Ecto neural progenitor cell (in vitro differentiated cells): Measurements from ENCODE around the gene PLEKHM1.
"Not testable (repeated sequence)": the region's sequence is repeated elsewhere in the genome, so short reads cannot be mapped to it uniquely, and the experiment has no call there.

ENCODE experiments used
- DNase-seq: peaks from one replicate; pipeline ENCODE4 v3.0.0-alpha.2; 2018; ENCODE audit warnings: low spot score

The PLEKHM1 gene

GRCh38 chr17:45441526-45442310 is 48.8 kb downstream of the PLEKHM1 start:
- no peak for DNase-seq

DNA sequence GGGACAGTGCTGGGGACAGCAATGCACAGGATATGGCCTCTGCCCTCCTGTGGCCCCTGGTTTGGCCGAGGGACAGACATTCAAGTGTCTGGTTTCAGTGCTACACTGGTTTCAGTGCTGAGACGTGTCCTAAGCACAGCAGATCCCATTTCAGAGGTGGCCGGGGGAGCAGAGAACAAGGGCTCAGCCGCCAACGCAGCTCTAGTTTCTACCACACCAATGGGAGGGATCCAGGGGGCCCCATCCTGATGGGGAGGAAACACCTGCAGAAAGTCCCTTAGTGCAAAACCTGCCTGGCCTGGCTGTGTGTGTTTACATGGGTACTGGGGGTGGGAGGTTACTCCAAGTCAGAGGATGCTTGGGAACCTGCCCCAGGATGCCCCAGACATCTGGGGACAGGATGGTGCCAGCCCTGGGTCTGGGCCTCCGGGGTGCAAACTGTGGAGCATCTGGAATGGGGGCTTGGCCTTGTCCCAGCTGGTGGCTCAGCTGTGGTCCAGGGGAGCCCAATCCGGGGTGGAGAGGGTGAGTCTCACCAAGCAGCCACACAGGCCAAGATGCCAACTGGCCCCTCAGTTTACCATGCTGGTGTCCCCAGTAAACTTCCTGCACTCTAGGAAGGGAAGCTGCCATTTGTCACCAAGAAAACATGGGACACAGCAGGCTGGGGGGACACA is 49.5 kb downstream of the PLEKHM1 start:
- not testable (repeated sequence) for DNase-seq

DNA sequence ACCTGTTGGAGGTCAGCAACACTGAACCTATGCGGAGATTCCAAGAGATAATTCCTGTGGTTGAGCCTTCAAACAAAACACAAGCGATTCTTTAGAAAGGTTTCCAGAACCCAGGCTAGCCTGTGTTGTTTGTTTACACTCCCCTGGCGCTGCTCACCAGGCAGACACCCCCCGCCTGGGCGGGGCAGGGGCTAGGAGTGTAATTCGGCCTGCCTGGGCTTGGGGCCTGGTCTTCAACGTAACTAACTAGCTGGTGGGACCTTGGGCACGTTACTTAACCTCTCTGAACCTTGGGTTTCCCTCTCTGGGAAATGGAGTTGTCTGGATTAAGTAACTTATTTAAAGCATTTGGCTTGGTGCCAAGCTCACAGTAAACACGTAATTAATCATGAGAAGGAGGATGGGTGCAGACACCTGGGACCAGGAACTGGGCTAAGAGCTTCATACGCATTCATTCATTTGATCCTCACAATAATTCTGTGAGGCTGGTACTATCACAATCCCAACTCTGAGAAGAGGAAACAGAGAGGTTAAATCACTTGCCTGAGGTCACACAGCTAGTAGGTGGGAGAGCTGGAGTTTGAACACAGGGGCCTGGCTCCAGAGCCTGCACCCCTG is 50.3 kb downstream of the PLEKHM1 start:
- no peak for DNase-seq

DNA sequence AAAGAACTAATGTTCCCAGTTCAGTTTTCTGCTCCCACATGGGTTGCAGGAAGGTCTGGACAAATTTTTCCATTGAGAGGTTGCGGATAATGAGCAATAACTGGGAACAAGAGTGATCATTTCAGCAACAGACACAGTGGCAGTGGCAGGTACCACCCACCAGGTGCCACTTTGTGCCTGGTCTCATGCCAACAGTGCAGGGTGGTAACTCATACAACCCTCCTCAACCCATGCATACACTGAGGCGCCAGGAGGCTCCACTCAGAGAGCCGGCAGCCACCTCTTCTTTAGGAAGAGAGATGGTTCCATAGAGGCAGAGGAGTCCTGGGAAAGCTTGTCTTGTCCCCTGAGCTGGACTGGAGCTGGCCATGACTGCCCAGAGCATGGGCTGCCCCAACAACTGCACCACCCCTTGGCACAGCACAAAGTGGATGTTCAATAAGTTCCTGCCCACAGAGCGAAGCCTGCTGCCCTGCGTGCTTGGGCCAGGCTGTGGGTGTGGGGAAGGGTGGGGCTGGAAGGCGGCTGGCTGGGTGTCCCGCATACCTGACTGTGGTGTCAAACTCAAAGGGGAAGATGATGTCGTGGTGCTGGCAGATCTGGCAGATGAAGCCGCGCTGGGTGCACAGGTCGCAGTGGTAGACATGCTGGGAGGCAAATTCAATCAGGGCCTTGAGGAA is 51.5 kb downstream of the PLEKHM1 start:
- DNase-seq = no peak

DNA sequence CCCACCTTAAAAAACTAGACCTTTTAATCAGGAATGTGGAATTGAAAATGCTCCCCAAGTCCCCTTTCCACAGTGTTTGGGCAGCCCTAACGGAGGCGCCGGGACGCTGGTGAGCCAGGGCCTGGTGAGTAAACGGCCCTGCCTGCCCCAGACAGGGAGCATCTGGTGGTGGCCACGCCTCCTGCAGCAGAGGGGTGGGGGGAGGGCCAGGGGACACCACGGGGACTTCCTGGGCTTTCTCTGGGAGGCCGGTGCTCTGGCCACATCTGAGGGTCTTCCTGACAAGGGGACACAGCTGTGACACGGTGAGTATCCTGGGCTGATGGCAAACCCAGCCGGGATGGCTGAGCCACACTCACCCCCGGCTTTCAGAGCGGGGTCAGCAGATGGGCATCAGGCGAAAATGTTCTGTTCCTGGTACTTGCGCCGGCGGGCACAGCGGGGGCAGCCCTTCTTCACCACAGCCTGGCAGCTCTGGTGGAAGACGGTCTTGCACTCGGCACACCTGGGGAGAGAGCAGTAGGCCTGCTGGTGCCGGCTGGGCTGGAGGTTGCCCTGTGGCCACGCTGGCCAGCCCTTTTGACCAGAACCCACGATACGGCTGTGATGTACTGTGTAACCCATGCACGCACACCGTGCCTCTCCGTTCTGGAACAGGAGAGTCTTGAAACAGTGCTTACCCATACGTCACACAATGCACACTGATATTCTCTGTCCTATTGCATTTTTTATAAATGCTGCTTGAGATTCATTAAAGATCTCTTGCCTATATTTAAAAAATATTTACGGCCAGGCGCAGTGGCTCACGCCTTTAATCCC is 52.8 kb downstream of the PLEKHM1 start:
- peak; percentile 58 for DNase-seq

- DNase-seq = no peak
Observed at GRCh38 chr17:45436625-45437464, 53.7 kb downstream of the PLEKHM1 start.

DNA sequence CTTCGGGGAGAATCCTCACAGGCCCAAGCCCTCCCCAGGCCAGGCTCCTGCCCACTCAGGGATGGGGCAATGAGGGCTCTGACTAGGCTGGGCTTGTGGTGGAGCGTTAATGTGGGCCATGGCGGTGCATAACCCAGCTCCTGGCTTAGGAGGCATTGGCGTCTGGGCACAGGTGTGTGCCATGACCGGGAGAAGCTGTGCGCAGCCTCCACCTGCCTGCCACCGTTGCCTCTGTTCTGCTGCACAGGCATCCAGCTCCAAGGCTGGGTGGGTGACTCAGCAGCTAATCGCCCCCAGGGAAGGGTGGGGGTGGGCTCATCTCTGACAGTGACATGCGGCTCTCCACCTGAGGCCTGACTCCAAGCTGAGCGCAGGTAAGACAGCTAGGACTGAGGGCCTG is 54.4 kb downstream of the PLEKHM1 start:
- DNase-seq = no peak

DNA sequence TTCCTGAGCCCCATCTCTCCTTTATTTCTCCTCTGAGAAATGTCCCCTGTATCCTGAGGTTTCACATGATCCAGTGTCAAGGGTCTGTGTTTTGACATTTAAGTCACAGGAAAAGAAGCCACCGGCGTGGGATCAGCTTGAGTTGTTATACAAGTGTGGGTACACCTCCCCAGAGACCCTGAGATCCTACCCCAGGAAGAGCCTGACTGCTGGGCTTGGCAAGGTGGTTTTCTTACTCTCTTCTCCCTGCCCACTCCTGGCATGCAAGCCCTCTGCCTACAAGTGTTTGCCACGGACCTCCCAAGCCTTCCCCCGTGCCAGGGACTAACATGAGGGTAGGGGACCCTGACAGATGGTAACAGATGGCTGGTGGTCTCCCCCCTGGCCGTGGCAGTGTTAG is 55.0 kb downstream of the PLEKHM1 start:
- DNase-seq = no peak

- DNase-seq = no peak
Observed at GRCh38 chr17:45433159-45433535, 57.4 kb downstream of the PLEKHM1 start.

DNA sequence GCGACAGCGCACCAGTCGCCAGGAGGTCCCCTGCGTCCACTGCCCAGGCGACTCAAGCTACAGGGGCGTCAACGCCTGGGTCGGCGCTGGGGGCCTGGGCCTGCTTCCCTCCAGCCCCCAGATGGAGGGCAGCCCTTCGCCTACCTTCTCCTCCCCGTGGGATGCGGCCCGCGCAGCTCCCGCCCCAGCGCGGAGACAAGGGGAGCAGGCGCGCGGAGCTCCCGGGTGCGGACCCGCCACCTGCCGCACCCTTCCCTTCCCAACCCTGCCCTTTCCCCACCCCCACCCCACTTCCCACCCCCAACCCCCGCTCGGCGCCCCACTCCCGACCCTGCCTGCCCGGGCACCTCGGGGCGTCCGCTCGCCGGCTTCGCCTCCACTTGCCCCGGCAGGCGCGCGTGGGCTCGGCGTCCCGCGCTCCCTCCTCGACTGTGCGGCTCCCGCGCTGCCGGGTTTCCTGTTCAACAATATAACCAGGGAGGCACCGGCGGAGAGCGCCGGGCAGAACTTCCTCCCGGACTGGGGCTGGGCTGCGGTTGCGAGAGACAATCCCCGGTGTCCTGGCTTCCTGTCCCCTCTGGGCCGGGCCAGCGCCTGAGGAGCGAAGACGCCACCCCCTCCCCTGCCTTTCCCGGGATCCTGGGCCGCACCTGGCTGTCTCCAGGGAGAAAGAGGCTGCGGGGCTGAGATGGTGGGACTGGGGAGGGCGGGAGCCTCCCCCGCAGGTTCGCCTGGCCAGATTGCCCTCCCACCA is 57.9 kb downstream of the PLEKHM1 start, which contains the start of gene ARHGAP27:
Gene ARHGAP27, minus strand, starts transcription at position 466 of the 754 bp plus-strand sequence. CDS start 2,591 bp downstream, outside the sequence.
- peak; percentile 74 for DNase-seq

DNA sequence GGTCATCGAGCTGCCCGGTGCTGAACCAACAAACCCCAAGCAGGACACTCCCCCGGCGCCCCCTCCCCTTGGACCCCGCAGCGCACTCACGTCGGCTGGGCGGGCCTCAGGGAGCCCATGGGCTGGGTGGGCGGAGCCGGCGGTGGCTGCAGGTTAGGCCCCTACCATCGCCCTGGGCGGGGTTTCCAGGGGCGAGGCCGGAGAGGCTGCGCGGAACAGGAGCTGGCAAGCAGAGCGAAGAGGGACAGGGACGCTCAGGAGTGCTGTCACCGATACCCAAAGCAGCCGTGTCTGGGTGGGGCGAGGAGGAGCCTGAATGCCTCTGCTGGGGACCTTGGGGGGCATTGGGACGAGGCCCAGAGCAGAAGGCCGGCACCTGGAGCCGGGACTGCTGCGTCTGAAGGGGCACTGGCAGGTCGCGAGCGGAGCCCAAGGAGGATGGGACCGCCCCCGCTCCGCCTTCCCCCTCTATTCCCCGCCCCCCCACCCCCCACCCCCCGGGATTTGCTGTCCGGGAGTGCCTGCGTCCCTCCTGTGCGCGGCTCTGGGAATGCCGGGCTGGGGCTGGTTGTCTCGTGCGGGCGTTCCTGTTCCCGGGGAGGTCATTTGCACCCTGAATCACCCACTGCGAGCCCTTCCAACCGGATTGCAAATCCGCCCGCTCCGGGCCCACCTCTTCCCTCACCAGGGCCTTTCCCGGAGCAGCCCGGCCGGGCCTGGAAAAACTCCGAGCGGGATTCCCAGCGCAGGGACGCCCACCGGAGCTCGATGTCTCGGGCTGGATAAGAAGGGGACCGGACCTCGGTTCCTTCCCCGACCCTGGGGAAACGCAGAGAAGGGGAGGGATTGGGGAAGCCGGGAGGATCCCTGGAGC is 58.8 kb downstream of the PLEKHM1 start:
- peak; percentile 93 for DNase-seq

DNA sequence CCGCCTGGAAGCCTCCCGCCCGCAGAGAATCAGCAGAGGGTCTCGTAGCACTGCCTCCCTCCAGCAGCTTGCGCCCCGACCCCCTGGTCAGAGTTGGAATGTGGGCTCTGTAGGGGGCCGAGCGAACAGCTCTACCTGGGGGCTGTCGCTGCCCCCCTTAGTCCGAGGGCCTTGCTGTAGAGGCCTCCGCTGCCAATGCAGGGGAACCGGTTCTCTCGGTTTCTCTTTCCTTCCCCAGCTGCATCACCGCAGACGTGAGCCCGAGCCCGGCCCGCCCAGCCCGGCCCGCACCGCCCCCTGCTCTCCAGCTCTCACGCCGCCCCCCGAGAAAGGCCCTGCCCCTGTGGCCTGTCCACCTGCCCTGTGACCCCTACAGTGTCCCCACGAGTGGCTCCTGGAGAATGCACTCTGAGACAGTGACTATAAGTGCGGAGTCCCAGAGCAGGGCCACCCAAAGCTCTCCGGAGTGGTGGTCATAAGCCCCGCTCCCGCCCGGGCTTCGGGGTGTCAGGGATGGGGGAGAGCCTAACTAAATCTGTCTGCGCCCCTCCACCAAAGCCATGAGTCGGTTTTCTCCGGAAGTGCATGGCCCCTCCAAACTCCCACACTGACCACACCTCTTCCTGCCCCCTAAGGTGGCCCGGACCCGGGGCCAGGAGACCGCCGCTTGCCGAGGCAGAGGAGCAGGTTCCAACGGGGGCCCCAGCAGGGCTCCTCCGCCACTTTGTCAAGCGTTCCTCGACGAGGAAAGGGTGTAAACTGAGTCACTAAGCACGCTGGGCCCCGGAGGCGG is 59.6 kb downstream of the PLEKHM1 start:
- DNase-seq = peak; percentile 65

GRCh38 chr17:45430006-45430737 is 60.3 kb downstream of the PLEKHM1 start:
- peak; percentile 67 for DNase-seq

DNA sequence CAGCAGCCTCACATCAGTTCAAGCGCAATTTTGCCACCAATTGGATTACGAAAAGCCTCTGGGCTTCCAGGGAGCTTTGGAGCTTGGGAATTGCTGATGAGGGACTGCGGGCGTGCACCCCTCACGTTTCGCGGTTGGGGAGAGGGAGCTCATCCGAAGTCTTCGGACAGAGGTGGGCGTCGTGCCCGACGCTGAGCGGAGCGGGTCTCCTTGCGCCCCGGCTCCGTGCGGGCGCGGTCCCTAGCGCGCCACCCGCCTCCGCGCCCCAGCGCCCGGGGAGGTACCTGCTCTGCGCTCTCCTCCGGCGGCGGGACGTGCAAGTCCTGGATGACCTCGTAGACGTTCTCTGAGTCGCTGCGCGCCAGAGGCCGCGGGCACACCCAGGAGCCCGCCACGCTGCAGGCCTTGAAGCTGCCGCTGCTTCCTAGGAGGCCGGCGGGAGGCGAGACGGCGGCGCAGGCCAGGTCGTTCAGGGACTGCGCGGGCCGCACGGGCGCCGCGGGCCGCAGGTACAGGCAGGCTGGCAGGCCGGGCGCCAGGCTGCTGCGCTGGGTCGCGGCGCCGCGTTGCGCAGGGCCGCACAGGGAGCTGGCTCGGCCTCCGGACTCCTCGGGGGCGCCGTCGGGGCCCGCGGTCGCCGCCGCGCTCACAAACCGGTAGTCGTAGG is 61.0 kb downstream of the PLEKHM1 start:
- DNase-seq = peak; percentile 79

GRCh38 chr17:45428931-45429338 is 61.6 kb downstream of the PLEKHM1 start:
- DNase-seq = no peak

GRCh38 chr17:45428050-45428617 is 62.4 kb downstream of the PLEKHM1 start:
- peak; percentile 94 for DNase-seq
